ENCODE measurements around the gene CREB3L1.

GRCh38 chr11:46331282-46331984 lies 54.0 kb downstream of the CREB3L1 start:
- no peak for TF ChIP-seq CTCF (IDR thresholded peaks at IDR 0.05; ENCODE audit: insufficient read depth, low read length, poor library complexity, severe bottlenecking)
- TF ChIP-seq EZH2phosphoT487 (conservative IDR thresholded peaks at IDR 0.05; ENCODE audit: low read length) = no peak
